ENCODE data around the gene TMEM272. TPM values are rescaled to one million over a fixed set of nuclear protein-coding genes. Genes with fewer than 3 reads are reported as not detected.

TMEM272 gene
- total and polyA plus RNA-seq, 9 of the 15 experiments (the other 6 are each of a cell fraction or from before 2014, with no cell fraction given): 0.04 to 0.16 (median 0.06) TPM; not detected in 2

- TF ChIP-seq E2F4 (CRISPR knock-in tag; IDR thresholded peaks at IDR 0.05; ENCODE audit: low read depth) (no peak), STAT5B (CRISPR knock-in tag; IDR thresholded peaks at IDR 0.05) (no peak)
- TF ChIP-seq, protein P1, sequence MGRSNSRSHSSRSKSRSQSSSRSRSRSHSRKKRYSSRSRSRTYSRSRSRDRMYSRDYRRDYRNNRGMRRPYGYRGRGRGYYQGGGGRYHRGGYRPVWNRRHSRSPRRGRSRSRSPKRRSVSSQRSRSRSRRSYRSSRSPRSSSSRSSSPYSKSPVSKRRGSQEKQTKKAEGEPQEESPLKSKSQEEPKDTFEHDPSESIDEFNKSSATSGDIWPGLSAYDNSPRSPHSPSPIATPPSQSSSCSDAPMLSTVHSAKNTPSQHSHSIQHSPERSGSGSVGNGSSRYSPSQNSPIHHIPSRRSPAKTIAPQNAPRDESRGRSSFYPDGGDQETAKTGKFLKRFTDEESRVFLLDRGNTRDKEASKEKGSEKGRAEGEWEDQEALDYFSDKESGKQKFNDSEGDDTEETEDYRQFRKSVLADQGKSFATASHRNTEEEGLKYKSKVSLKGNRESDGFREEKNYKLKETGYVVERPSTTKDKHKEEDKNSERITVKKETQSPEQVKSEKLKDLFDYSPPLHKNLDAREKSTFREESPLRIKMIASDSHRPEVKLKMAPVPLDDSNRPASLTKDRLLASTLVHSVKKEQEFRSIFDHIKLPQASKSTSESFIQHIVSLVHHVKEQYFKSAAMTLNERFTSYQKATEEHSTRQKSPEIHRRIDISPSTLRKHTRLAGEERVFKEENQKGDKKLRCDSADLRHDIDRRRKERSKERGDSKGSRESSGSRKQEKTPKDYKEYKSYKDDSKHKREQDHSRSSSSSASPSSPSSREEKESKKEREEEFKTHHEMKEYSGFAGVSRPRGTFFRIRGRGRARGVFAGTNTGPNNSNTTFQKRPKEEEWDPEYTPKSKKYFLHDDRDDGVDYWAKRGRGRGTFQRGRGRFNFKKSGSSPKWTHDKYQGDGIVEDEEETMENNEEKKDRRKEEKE (IDR thresholded peaks at IDR 0.05; ENCODE audit: borderline replicate concordance in 1 of 2, control insufficient read depth in 1 of 2, low read depth in 2 of 2, low read length in 1 of 2): no peak
These were observed 13.5 kb downstream of the TMEM272 start (continued) for GRCh38 chr13:51831519-51831918.

- H3K4me3 ChIP-seq: no peak overlapping the region
- no peak for ATAC-seq
- H3K9me1 ChIP-seq (ENCODE audit: control insufficient read depth, insufficient read depth, low read length): no peaks in the 10 kb centered on the region
- POLR2A ChIA-PET: no interaction called here
- no peaks in the 10 kb centered on the region for H3K36me3 ChIP-seq (ENCODE audit: control insufficient read depth, insufficient read depth, low read length)
- TF ChIP-seq ETV1 (tag; conservative IDR thresholded peaks at IDR 0.05; ENCODE audit: low read depth) (no peak), ZNF140 (CRISPR knock-in tag; IDR thresholded peaks at IDR 0.05) (no peak), USF1 (CRISPR knock-in tag; IDR thresholded peaks at IDR 0.05) (no peak), GATA2 (CRISPR knock-in tag; IDR thresholded peaks at IDR 0.05) (no peak), PHTF2 (CRISPR knock-in tag; IDR thresholded peaks at IDR 0.05) (no peak), E2F4 (CRISPR knock-in tag; IDR thresholded peaks at IDR 0.05; ENCODE audit: low read depth) (no peak), ZNF75A (CRISPR knock-in tag; IDR thresholded peaks at IDR 0.05) (no peak), DPF2 (IDR thresholded peaks at IDR 0.05) (no peak), HMG20A (CRISPR knock-in tag; conservative IDR thresholded peaks at IDR 0.05) (no peak), SUPT5H (IDR thresholded peaks at IDR 0.05) (no peak), TAF15 (IDR thresholded peaks at IDR 0.05; ENCODE audit: low read depth, low read length) (no peak), ZNF696 (CRISPR knock-in tag; conservative IDR thresholded peaks at IDR 0.05) (no peak), RBM22 (IDR thresholded peaks at IDR 0.05; ENCODE audit: low read depth, low read length, poor library complexity, severe bottlenecking) (no peak), NCOA1 (IDR thresholded peaks at IDR 0.05; ENCODE audit: low read depth) (no peak), RCOR1 (IDR thresholded peaks at IDR 0.05; ENCODE audit: borderline replicate concordance in 1 of 2, low read depth in 2 of 2, low read length in 2 of 2) (no peak)
- intact Hi-C loops (cut with micrococcal nuclease): no loop called here
- in situ Hi-C loops (cut with MboI): loop anchor here (10.0 kb wide), 1 partner anchor 295 kb away; the partner anchor contains the start of gene NEK5
- CTCF ChIA-PET (ENCODE audit: low intra/inter-chr PET ratio): no interaction called here
- no peaks in the 10 kb centered on the region for H4K20me1 ChIP-seq (replicated peaks; ENCODE audit: control insufficient read depth, insufficient read depth, low read length)
- WGBS (ENCODE audit: insufficient coverage, low coverage, missing lambda C conversion rate): 50% methylated on average over 2 of the region's 2 CpGs
- no peak overlapping the region for H3K27ac ChIP-seq (ENCODE audit: extremely low read depth, low read depth, low read length)
- peaks cover 2 to 36% of the 10 kb centered on the region in 2 experiments; a peak in 3 of 5 replicates for H3K27me3 ChIP-seq (ENCODE audit: control insufficient read depth in 2 of 2, insufficient read depth in 2 of 2, low read length in 2 of 2)
- FAIRE-seq: no peak
- H3K9me3 ChIP-seq (replicated peaks; ENCODE audit: control insufficient read depth, insufficient read depth, low read depth, low read length): no peaks in the 10 kb centered on the region
- H2AFZ ChIP-seq (ENCODE audit: low read depth, low read length): no peak overlapping the region
- no peak overlapping the region for H3K4me2 ChIP-seq (ENCODE audit: insufficient read depth, low read length)
- H3K9ac ChIP-seq (ENCODE audit: insufficient read depth in 1 of 2, low read depth in 2 of 2, low read length in 2 of 2): no peak overlapping the region
- H3K4me1 ChIP-seq (replicated peaks in 1 of 2; ENCODE audit: control insufficient read depth in 2 of 2, insufficient read depth in 2 of 2, low read length in 2 of 2): no peaks in the 10 kb centered on the region; a peak in 1 of 5 replicates
- H3K79me2 ChIP-seq (ENCODE audit: control insufficient read depth, insufficient read depth, low read length): no peaks in the 10 kb centered on the region
- DNase-seq (ENCODE audit: extremely low read depth in 1 of 4, low spot score in 3 of 4): no peak
- BruUV-seq (replicated peaks): no TSS peak
These were observed 15.4 kb downstream of the TMEM272 start for GRCh38 chr13:51829568-51829899.
